Retinal pigment epithelial cell (primary cell): Measurements from ENCODE around the gene EVC2.

Source experiments
- DNase-seq: peaks from one replicate; pipeline ENCODE4 v3.0.0-alpha.2; 2010; ENCODE audit warnings: low read depth
- H3K4me3 ChIP-seq: 2 replicates; pipeline ENCODE4 v1.5.1; 2011; ENCODE audit warnings: mild to moderate bottlenecking, low read length, control low read depth, moderate library complexity
- CTCF ChIP-seq: conservative IDR thresholded peaks from 2 replicates; pipeline ENCODE4 v1.5.1; 2011; ENCODE audit warnings: low read depth, low read length, control low read depth, inconsistent platforms

The EVC2 gene

GRCh38 chr4:5562476-5562875, 145.9 kb downstream of the EVC2 start:
- DNase-seq = no peak
- no peak overlapping the region for H3K4me3 ChIP-seq
- TF ChIP-seq CTCF = no peak

GRCh38 chr4:5561286-5561685, 147.1 kb downstream of the EVC2 start:
- TF ChIP-seq CTCF = no peak
- DNase-seq = no peak
- no peak overlapping the region for H3K4me3 ChIP-seq

- DNase-seq = no peak
- no peak for TF ChIP-seq CTCF
- H3K4me3 ChIP-seq = no peak overlapping the region
Measured at GRCh38 chr4:5558502-5558901, 149.9 kb downstream of the EVC2 start.

- TF ChIP-seq CTCF = peak; percentile 2
- DNase-seq = no peak
- no peak overlapping the region for H3K4me3 ChIP-seq
Measured at GRCh38 chr4:5554376-5554775, 154.0 kb downstream of the EVC2 start.

- TF ChIP-seq CTCF = no peak
- no peak overlapping the region for H3K4me3 ChIP-seq
- no peak for DNase-seq
Measured at GRCh38 chr4:5553801-5554200, 154.6 kb downstream of the EVC2 start.

GRCh38 chr4:5552451-5552850, 155.9 kb downstream of the EVC2 start:
- no peak for TF ChIP-seq CTCF
- no peak overlapping the region for H3K4me3 ChIP-seq
- no peak for DNase-seq

GRCh38 chr4:5547651-5548249, 160.6 kb downstream of the EVC2 start:
- no peak for TF ChIP-seq CTCF

More at GRCh38 chr4:5547651-5548249, 160.6 kb downstream of the EVC2 start:
- H3K4me3 ChIP-seq = no peak overlapping the region
- no peak for DNase-seq
